C4-2B (cell line): Measurements from ENCODE around the gene ALOXE3.

Source experiments
- H3K27ac ChIP-seq: fragments of 450-650 bp; 2 replicates; pipeline ENCODE4 v1.5.1; 2017
- CTCF ChIP-seq: fragments of 450-650 bp; conservative IDR thresholded peaks from 2 replicates; pipeline ENCODE4 v1.5.1; 2017; ENCODE audit warnings: mild to moderate bottlenecking
- ZFX ChIP-seq: fragments of 450-650 bp; IDR thresholded peaks from 2 replicates; pipeline ENCODE4 v1.6.1; 2017

Gene ALOXE3

GRCh38 chr17:8123695-8124349 lies 5.5 kb upstream of the ALOXE3 start, which contains the start of gene HES7:
HES7 (minus strand) TSS chr17:8124106; CDS start chr17:8124084, 22 bp downstream.
- no peak for TF ChIP-seq CTCF
- TF ChIP-seq ZFX = no peak
- H3K27ac ChIP-seq = no peak within 1 kb of the TSS

- TF ChIP-seq CTCF = no peak
- TF ChIP-seq ZFX = no peak
- H3K27ac ChIP-seq = no peak overlapping the region
Observed at GRCh38 chr17:8122924-8123694, 4.8 kb upstream of the ALOXE3 start.

- no peak overlapping the region for H3K27ac ChIP-seq
- TF ChIP-seq ZFX (no peak), CTCF (no peak)
Observed at GRCh38 chr17:8122422-8122923, 4.2 kb upstream of the ALOXE3 start.

GRCh38 chr17:8121681-8122421 lies 3.5 kb upstream of the ALOXE3 start:
- H3K27ac ChIP-seq = no peak overlapping the region
- TF ChIP-seq CTCF = no peak; the same call in 1 of the 2 replicates
- TF ChIP-seq ZFX = peak; percentile 40; the same call in 1 of the 2 replicates

- TF ChIP-seq ZFX (no peak), CTCF (no peak)
- H3K27ac ChIP-seq = no peak overlapping the region
Observed at GRCh38 chr17:8121407-8121680, 3.0 kb upstream of the ALOXE3 start.

- TF ChIP-seq CTCF = peak; percentile 38
- no peak for TF ChIP-seq ZFX
- H3K27ac ChIP-seq = peak overlapping the region; percentile 60
Observed at GRCh38 chr17:8120520-8121406, 2.4 kb upstream of the ALOXE3 start.
